KMS-11 (cell line): ENCODE measurements around the gene TRUB2.

Experiments used
- H2AFZ ChIP-seq: fragments of 200-600 bp; sonication (generic); 2 replicates; pipeline ENCODE4 v1.6.1; 2016; ENCODE audit warnings: antibody characterized with exemption, mixed run types, low read depth
- H3K27ac ChIP-seq: fragments of 200-600 bp; sonication (generic); 2 replicates; pipeline ENCODE4 v1.6.1; 2016; ENCODE audit warnings: mild to moderate bottlenecking, mixed run types
- H3K27me3 ChIP-seq: fragments of 200-600 bp; sonication (generic); 2 replicates; pipeline ENCODE4 v1.6.1; 2017; ENCODE audit warnings: mild to moderate bottlenecking, low read depth, mixed run types, moderate library complexity; ENCODE audit not compliant: insufficient read depth
- H3K36me3 ChIP-seq: fragments of 200-600 bp; sonication (generic); 2 replicates; pipeline ENCODE4 v1.6.1; 2017; ENCODE audit warnings: mild to moderate bottlenecking, mixed run types; ENCODE audit not compliant: insufficient read depth
- H3K4me1 ChIP-seq: fragments of 200-600 bp; sonication (generic); 2 replicates; pipeline ENCODE4 v1.6.1; 2016; ENCODE audit warnings: mild to moderate bottlenecking, low read depth, mixed run types; ENCODE audit not compliant: poor library complexity, severe bottlenecking
- H3K4me2 ChIP-seq: fragments of 200-600 bp; sonication (generic); 2 replicates; pipeline ENCODE4 v1.7.0; 2016; ENCODE audit warnings: mild to moderate bottlenecking, mixed run types
- H3K4me3 ChIP-seq: fragments of 200-600 bp; sonication (generic); IDR thresholded peaks from 2 replicates; pipeline ENCODE4 v1.6.1; 2017; ENCODE audit warnings: low read depth, low read length, mixed read lengths; ENCODE audit not compliant: insufficient read depth
- H3K79me2 ChIP-seq: fragments of 200-600 bp; sonication (generic); 2 replicates; pipeline ENCODE4 v1.6.1; 2016; ENCODE audit warnings: low read depth, mixed run types; ENCODE audit not compliant: insufficient read depth
- H3K9ac ChIP-seq: fragments of 200-600 bp; sonication (generic); 2 replicates; pipeline ENCODE4 v1.6.1; 2016; ENCODE audit warnings: mild to moderate bottlenecking, mixed run types
- H4K20me1 ChIP-seq: fragments of 200-600 bp; sonication (generic); 2 replicates; pipeline ENCODE4 v1.6.1; 2016; ENCODE audit warnings: mild to moderate bottlenecking, mixed run types; ENCODE audit not compliant: insufficient read depth
- TF ChIP-seq, protein P1 (sequence below): fragments of 200-600 bp; sonication (generic); conservative IDR thresholded peaks from 2 replicates; pipeline ENCODE4 v1.6.1; 2017; ENCODE audit warnings: low read depth, mild to moderate bottlenecking, antibody characterized with exemption, low read length, moderate library complexity, mixed read lengths

TRUB2 gene

DNA sequence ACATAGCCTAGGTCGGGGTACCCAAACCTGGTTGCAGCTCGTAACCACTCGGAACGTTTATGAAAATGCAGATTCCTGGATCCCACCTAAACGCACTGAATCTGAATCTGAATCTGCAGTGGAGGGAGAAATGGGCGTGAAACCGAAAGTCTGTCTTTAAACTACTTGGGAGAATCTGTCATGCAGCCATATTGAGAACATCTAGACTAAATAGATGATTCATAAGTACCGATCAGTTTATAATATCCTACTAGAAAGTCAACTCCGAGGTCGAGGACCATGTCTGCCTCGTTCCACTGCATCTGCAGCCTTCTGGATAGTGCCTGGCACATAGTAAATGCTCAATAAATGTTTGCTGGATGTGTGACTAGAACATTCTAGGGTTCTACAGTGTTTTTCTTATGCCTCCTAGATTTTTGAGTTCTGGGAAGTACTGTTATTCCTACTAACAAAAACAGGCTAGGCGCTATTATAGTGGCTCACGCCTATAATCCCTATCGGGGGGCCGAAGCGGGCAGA is 1.0 kb upstream of the TRUB2 start:
- Histone ChIP-seq H4K20me1 (no peaks in the 10 kb centered on the region), H3K9ac (peak overlapping the region; percentile 74), H3K36me3 (no peaks in the 10 kb centered on the region), H2AFZ (peak overlapping the region; percentile 82; the same call in 1 of the 2 replicates), H3K4me3 (no peak overlapping the region), H3K4me1 (peaks cover 16% of the 10 kb centered on the region), H3K27ac (peak overlapping the region; percentile 73), H3K79me2 (peaks cover 29% of the 10 kb centered on the region), H3K27me3 (no peaks in the 10 kb centered on the region), H3K4me2 (peak overlapping the region; percentile 86)
- TF ChIP-seq, protein P1, sequence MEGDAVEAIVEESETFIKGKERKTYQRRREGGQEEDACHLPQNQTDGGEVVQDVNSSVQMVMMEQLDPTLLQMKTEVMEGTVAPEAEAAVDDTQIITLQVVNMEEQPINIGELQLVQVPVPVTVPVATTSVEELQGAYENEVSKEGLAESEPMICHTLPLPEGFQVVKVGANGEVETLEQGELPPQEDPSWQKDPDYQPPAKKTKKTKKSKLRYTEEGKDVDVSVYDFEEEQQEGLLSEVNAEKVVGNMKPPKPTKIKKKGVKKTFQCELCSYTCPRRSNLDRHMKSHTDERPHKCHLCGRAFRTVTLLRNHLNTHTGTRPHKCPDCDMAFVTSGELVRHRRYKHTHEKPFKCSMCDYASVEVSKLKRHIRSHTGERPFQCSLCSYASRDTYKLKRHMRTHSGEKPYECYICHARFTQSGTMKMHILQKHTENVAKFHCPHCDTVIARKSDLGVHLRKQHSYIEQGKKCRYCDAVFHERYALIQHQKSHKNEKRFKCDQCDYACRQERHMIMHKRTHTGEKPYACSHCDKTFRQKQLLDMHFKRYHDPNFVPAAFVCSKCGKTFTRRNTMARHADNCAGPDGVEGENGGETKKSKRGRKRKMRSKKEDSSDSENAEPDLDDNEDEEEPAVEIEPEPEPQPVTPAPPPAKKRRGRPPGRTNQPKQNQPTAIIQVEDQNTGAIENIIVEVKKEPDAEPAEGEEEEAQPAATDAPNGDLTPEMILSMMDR = no peak

DNA sequence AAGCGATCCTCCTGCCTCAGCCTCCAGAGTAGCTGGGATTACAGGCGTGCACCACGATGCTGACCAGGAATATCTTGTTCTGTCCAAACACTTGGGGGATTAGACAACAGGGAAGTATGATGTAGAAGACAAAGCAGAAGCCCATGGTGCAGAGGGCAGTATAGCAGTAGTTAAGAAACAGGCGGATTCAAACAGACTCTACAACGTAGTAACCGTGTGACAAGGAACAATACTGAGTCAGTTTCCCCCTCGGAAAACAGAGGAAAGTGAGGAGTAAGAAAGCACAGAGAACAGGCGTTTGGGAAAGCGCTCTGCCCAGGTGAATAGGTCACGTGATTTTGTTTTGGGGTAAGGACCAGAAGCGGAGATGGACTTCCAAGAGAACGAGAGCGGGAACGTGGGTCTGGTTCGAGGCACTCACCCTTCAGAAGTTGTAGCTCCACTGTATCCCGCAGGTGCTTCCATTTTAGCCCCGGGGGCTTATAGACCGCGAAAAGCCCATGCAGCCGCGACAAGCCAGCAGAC is 306 bp downstream of the TRUB2 start:
- Histone ChIP-seq H3K36me3 (no peaks in the 10 kb centered on the region), H3K4me1 (peaks cover 16% of the 10 kb centered on the region), H3K27ac (peak overlapping the region; percentile 73; the same call in 1 of the 2 replicates), H3K4me2 (peak overlapping the region; percentile 61), H3K4me3 (no peak overlapping the region), H4K20me1 (no peaks in the 10 kb centered on the region), H3K79me2 (peaks cover 29% of the 10 kb centered on the region), H3K9ac (peak overlapping the region; percentile 74; the same call in 1 of the 2 replicates), H3K27me3 (no peaks in the 10 kb centered on the region), H2AFZ (peak overlapping the region; percentile 82)
- TF ChIP-seq, protein P1 = no peak

DNA sequence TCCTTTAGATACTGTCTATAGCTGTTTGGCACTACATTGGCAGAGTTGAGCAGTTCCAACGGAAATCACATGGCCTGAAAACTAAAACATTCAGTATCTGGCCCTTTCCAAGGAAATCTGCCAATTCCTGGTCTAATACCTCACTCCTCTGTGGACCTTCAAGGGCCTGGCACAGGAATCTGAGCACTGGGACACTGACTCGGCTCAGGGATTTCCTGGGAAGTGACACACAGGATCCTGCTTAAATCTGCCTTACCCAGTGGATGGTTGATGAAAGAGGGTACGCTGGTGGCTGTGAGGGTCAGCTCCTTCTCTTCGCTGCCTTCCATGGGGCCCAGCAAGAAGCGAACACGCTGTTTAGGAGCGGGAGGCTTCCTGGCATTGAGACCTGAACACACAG is 904 bp downstream of the TRUB2 start:
- Histone ChIP-seq H3K4me3 (no peak overlapping the region), H3K36me3 (no peaks in the 10 kb centered on the region), H3K27ac (no peak overlapping the region), H3K9ac (no peak overlapping the region), H3K79me2 (peaks cover 29% of the 10 kb centered on the region), H2AFZ (no peak overlapping the region), H4K20me1 (no peaks in the 10 kb centered on the region), H3K27me3 (no peaks in the 10 kb centered on the region), H3K4me1 (peaks cover 16% of the 10 kb centered on the region), H3K4me2 (peak overlapping the region; percentile 61)
- TF ChIP-seq, protein P1 = no peak

DNA sequence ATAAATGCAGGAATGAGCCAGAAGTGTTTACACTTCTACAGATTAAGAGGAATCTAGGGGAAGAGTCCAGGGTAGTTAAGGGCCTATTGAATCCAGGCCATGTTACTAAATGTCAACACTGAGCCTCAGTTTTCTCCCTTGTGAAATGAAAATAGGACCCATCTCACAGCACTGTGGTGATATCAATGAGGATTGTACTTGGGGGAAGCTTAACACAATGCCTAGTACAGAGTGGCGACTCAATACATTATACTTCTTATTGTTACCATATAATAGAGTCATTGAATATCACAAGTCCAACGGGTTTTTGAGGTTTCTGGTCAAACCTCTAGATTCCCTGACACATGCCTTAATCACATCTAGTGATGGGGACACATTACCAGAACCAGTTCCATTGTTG is 4.6 kb downstream of the TRUB2 start:
- Histone ChIP-seq H3K79me2 (peaks cover 8% of the 10 kb centered on the region; the same call in 1 of the 2 replicates), H3K27ac (no peak overlapping the region), H3K4me3 (no peak overlapping the region), H3K4me2 (no peak overlapping the region), H4K20me1 (no peaks in the 10 kb centered on the region), H3K4me1 (peaks cover 4% of the 10 kb centered on the region), H3K9ac (no peak overlapping the region), H3K36me3 (no peaks in the 10 kb centered on the region), H3K27me3 (no peaks in the 10 kb centered on the region), H2AFZ (no peak overlapping the region)
- TF ChIP-seq, protein P1 = no peak
